ENCODE measurements around the gene TTLL4.

Gene TTLL4

GRCh38 chr2:218788529-218789255, 78.1 kb downstream of the TTLL4 start:
- no peak for TF ChIP-seq REST (IDR thresholded peaks at IDR 0.05; ENCODE audit: insufficient replicate concordance, low read depth)
- no peak for TF ChIP-seq GABPA (IDR thresholded peaks at IDR 0.05; ENCODE audit: low read depth)
- no peak for TF ChIP-seq POLR2AphosphoS5 (IDR thresholded peaks at IDR 0.05; ENCODE audit: low read depth)
- no peak for TF ChIP-seq SPI1 (IDR thresholded peaks at IDR 0.05; ENCODE audit: borderline replicate concordance, low read depth)
- TF ChIP-seq CTCF (IDR thresholded peaks at IDR 0.05; ENCODE audit: insufficient read depth, low read length) = no peak
- no peak for DNase-seq (ENCODE audit: low read depth in 1 of 2, low spot score in 1 of 2)
- no peaks in the 10 kb centered on the region for H3K27me3 ChIP-seq (ENCODE audit: insufficient read depth, poor library complexity, severe bottlenecking)

GRCh38 chr2:218792433-218792832, 81.8 kb downstream of the TTLL4 start:
- DNase-seq (ENCODE audit: low read depth in 1 of 2, low spot score in 1 of 2) = no peak
- H3K27me3 ChIP-seq (ENCODE audit: insufficient read depth, poor library complexity, severe bottlenecking) = no peaks in the 10 kb centered on the region
- no peak overlapping the region for H3K4me3 ChIP-seq (replicated peaks; ENCODE audit: insufficient read depth, low read length)
- TF ChIP-seq REST (IDR thresholded peaks at IDR 0.05; ENCODE audit: insufficient replicate concordance, low read depth) (no peak), GABPA (IDR thresholded peaks at IDR 0.05; ENCODE audit: low read depth) (no peak), CTCF (IDR thresholded peaks at IDR 0.05; ENCODE audit: insufficient read depth, low read length) (no peak), SPI1 (IDR thresholded peaks at IDR 0.05; ENCODE audit: borderline replicate concordance, low read depth) (no peak), POLR2AphosphoS5 (IDR thresholded peaks at IDR 0.05; ENCODE audit: low read depth) (no peak)
- H3K27ac ChIP-seq (replicated peaks) = no peak overlapping the region

More at GRCh38 chr2:218788529-218789255, 78.1 kb downstream of the TTLL4 start:
- H3K4me3 ChIP-seq (replicated peaks; ENCODE audit: insufficient read depth, low read length) = no peak overlapping the region
- no peak overlapping the region for H3K27ac ChIP-seq (replicated peaks)

GRCh38 chr2:218796691-218797090, 86.1 kb downstream of the TTLL4 start:
- TF ChIP-seq REST (IDR thresholded peaks at IDR 0.05; ENCODE audit: insufficient replicate concordance, low read depth) (no peak), GABPA (IDR thresholded peaks at IDR 0.05; ENCODE audit: low read depth) (no peak), POLR2AphosphoS5 (IDR thresholded peaks at IDR 0.05; ENCODE audit: low read depth) (no peak), SPI1 (IDR thresholded peaks at IDR 0.05; ENCODE audit: borderline replicate concordance, low read depth) (no peak), CTCF (IDR thresholded peaks at IDR 0.05; ENCODE audit: insufficient read depth, low read length) (no peak)
- H3K27me3 ChIP-seq (ENCODE audit: insufficient read depth, poor library complexity, severe bottlenecking) = no peaks in the 10 kb centered on the region
- no peak overlapping the region for H3K4me3 ChIP-seq (replicated peaks; ENCODE audit: insufficient read depth, low read length)
- no peak for DNase-seq (ENCODE audit: low read depth in 1 of 2, low spot score in 1 of 2)
- no peak overlapping the region for H3K27ac ChIP-seq (replicated peaks)
